ENCODE results near the gene RPAP2. TPM values are rescaled to one million over a fixed set of nuclear protein-coding genes. Genes with fewer than 3 reads are reported as not detected.
A peak's percentile ranks its signal among the peaks of the same experiment; 100 is the strongest.

Gene RPAP2
- total RNA-seq, 1 experiment from 2014 or later: 31.8 TPM

DNA sequence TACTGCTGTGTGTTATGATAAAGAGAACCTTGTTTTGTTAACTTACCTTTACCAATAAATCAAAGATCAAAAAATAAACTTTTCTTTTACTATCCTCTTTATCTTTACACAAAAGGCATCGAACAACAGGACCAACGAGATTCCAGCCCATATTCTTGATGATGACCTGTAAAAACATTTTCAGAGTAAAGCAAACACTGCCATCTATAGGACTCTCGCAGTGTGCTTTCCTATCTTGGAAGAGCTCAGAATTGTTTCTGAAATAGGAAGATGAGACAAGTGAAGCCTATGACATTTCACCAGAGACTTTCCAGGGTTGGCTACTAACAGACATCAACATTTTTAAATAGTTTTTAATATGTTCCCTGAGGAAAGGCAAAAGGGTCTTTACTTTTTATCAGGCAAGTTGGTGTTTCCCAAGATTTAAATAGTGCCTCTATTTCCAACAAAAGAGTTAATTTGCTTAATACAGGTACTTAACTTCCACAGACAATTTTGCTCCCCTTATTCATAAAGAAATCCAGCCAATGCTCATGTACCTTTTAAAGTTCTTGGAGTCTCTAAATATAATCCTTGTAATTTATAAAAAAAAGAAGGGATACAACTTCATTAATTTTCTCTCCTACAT, 7.4 kb upstream of the RPAP2 start:
- intact Hi-C loops (cut with micrococcal nuclease; ENCODE audit: unreplicated experiment): loop anchor here (1.0 to 5.0 kb wide), 3 partner anchors 294 to 779 kb away; no protein-coding TSS in a partner anchor
- no peak overlapping the region for H3K27ac ChIP-seq (ENCODE audit: low read depth, low read length, poor library complexity, severe bottlenecking)
- no peaks in the 10 kb centered on the region for H3K9me3 ChIP-seq (ENCODE audit: low read depth, low read length, poor library complexity, severe bottlenecking)
- DNase-seq (ENCODE audit: low spot score): peak; percentile 72
- H3K27me3 ChIP-seq (replicated peaks; ENCODE audit: insufficient read depth, low read depth, low read length, poor library complexity): no peaks in the 10 kb centered on the region
- no peak overlapping the region for H3K4me3 ChIP-seq (ENCODE audit: low read depth, low read length, poor library complexity, severe bottlenecking)
- no TSS peak for BruUV-seq (replicated peaks)
- ChIA-PET CTCF (interaction anchor here (0.5 to 1.3 kb wide), 12 partner anchors 10 to 885 kb away, joined by 3 to 10 read pairs (median 3); partner anchors contain the start of gene GFI1), POLR2A (ENCODE audit: low non-redundant PET) (interaction anchor here (0.6 kb wide), 1 partner anchor 8 kb away, joined by 7 read pairs; no protein-coding TSS in a partner anchor)
- peaks cover 32% of the 10 kb centered on the region for H3K36me3 ChIP-seq (ENCODE audit: insufficient read depth, low read length, poor library complexity, severe bottlenecking)
- TF ChIP-seq EZH2 (IDR thresholded peaks at IDR 0.05; ENCODE audit: borderline replicate concordance, low read depth, low read length, poor library complexity, severe bottlenecking): no peak
- TF ChIP-seq, protein P1, sequence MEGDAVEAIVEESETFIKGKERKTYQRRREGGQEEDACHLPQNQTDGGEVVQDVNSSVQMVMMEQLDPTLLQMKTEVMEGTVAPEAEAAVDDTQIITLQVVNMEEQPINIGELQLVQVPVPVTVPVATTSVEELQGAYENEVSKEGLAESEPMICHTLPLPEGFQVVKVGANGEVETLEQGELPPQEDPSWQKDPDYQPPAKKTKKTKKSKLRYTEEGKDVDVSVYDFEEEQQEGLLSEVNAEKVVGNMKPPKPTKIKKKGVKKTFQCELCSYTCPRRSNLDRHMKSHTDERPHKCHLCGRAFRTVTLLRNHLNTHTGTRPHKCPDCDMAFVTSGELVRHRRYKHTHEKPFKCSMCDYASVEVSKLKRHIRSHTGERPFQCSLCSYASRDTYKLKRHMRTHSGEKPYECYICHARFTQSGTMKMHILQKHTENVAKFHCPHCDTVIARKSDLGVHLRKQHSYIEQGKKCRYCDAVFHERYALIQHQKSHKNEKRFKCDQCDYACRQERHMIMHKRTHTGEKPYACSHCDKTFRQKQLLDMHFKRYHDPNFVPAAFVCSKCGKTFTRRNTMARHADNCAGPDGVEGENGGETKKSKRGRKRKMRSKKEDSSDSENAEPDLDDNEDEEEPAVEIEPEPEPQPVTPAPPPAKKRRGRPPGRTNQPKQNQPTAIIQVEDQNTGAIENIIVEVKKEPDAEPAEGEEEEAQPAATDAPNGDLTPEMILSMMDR (conservative IDR thresholded peaks at IDR 0.05; ENCODE audit: low read depth, low read length): peak; percentile 89
- no peaks in the 10 kb centered on the region for H3K4me1 ChIP-seq (ENCODE audit: insufficient read depth, low read length, poor library complexity, severe bottlenecking)

DNA sequence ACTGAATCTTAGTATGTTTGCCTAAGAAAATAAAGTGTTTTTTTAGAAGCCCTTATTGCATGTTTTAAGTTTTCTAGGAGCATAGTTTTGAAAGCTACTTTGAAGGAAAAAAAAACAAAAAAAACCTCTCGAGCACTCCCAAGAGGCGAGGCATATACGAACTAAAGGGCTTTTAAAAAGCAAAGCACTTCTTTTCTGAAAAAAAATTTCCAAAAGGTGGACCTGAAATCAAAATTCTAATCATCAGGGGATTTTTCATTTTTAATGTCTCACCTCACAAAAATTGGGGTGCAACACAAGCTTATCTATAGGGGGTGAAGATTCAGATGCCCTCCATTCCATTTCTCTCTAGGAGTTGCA, 666 bp upstream of the RPAP2 start:
- POLR2A ChIA-PET (ENCODE audit: low non-redundant PET): interaction anchor here (0.6 kb wide), 1 partner anchor 464 kb away, joined by 3 read pairs; no protein-coding TSS in a partner anchor
- Histone ChIP-seq H3K27me3 (replicated peaks; ENCODE audit: insufficient read depth, low read depth, low read length, poor library complexity) (no peaks in the 10 kb centered on the region), H3K36me3 (ENCODE audit: insufficient read depth, low read length, poor library complexity, severe bottlenecking) (peaks cover 18% of the 10 kb centered on the region), H3K4me3 (ENCODE audit: low read depth, low read length, poor library complexity, severe bottlenecking) (peak overlapping the region; percentile 84), H3K27ac (ENCODE audit: low read depth, low read length, poor library complexity, severe bottlenecking) (peak overlapping the region; percentile 97), H3K4me1 (ENCODE audit: insufficient read depth, low read length, poor library complexity, severe bottlenecking) (peaks cover 19% of the 10 kb centered on the region), H3K9me3 (ENCODE audit: low read depth, low read length, poor library complexity, severe bottlenecking) (no peaks in the 10 kb centered on the region)
- intact Hi-C loops (cut with micrococcal nuclease; ENCODE audit: unreplicated experiment): no loop called here
- no peak for DNase-seq (ENCODE audit: low spot score)
- TF ChIP-seq, protein P1 (conservative IDR thresholded peaks at IDR 0.05; ENCODE audit: low read depth, low read length): peak; percentile 30; the same call in 1 of the 2 replicates
- no peak for TF ChIP-seq EZH2 (IDR thresholded peaks at IDR 0.05; ENCODE audit: borderline replicate concordance, low read depth, low read length, poor library complexity, severe bottlenecking)
- no TSS peak for BruUV-seq (replicated peaks)
- CTCF ChIA-PET: no interaction called here

DNA sequence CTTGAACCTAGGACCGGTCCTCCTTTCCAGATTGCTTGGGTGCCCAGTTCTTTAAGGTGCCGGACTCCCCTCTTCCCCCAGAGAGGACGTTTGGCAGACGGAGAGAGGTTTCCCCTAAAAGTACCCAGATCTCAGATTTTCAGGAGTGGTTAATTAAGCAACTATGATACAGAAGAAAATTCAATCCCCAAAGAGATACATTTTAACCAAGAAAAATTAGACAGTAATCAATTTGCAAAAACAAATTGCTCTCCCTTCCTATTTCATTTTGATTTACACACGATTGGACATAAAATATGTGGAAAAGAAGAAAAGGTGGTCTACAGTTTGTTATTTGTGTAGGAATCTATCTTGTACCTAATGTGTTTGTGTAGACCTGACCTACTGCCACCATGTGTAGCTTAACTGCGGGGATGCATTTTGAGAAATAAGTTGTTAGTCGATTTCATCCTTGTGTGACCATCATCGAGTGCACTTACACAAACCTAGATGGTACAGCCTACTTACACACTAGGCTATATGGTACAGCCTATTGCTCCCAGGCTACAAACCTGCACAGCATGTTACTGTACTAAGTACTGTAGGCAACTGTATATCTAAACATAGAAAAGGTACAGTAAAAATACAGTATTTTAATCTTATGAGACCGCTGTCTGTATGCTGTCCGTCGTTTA, 755 bp downstream of the RPAP2 start:
- Histone ChIP-seq H3K27ac (ENCODE audit: low read depth, low read length, poor library complexity, severe bottlenecking) (peak overlapping the region; percentile 97), H3K4me1 (ENCODE audit: insufficient read depth, low read length, poor library complexity, severe bottlenecking) (peaks cover 19% of the 10 kb centered on the region), H3K4me3 (ENCODE audit: low read depth, low read length, poor library complexity, severe bottlenecking) (peak overlapping the region; percentile 84), H3K27me3 (replicated peaks; ENCODE audit: insufficient read depth, low read depth, low read length, poor library complexity) (no peaks in the 10 kb centered on the region), H3K36me3 (ENCODE audit: insufficient read depth, low read length, poor library complexity, severe bottlenecking) (peaks cover 30% of the 10 kb centered on the region), H3K9me3 (ENCODE audit: low read depth, low read length, poor library complexity, severe bottlenecking) (no peaks in the 10 kb centered on the region)
- intact Hi-C loops (cut with micrococcal nuclease; ENCODE audit: unreplicated experiment): no loop called here
- ChIA-PET CTCF (no interaction called here), POLR2A (ENCODE audit: low non-redundant PET) (interaction anchor here (0.7 kb wide), 1 partner anchor 8 kb away, joined by 7 read pairs; no protein-coding TSS in a partner anchor)
- TF ChIP-seq EZH2 (IDR thresholded peaks at IDR 0.05; ENCODE audit: borderline replicate concordance, low read depth, low read length, poor library complexity, severe bottlenecking): no peak
- TF ChIP-seq, protein P1 (conservative IDR thresholded peaks at IDR 0.05; ENCODE audit: low read depth, low read length): no peak
- peak; percentile 5 for DNase-seq (ENCODE audit: low spot score)
- TSS peak; percentile 52 for BruUV-seq (replicated peaks)

Data from A673 (cell line).